Inflammatory macrophage (primary cell): Measurements from ENCODE around the gene GPHB5.
"Not testable (repeated sequence)": the region's sequence is repeated elsewhere in the genome, so short reads cannot be mapped to it uniquely, and the experiment has no call there.

Experiments used
- DNase-seq, 2 donors: peaks; one replicate each; pipeline ENCODE4 v3.0.0-alpha.2; 2020 to 2022

The GPHB5 gene

DNA sequence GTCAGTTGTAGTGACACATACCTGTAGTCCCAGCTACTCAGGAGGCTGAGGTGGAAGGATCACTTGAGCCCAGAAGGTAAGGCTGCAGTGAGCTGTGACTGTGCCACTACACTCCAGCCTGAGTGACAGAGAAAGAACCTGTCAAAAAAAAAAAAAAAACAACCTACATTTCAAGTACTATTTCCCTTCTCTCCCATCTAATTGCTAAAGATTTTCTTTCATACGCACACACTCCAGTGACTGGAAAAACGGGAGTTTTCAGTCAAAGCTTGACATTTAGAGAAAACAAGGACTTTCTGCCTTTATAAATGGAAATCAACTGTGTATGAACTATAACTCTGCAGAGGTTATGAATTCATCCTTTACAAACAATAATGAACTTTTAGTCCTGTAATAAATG, 25.9 kb downstream of the GPHB5 start:
- DNase-seq: no peak

DNA sequence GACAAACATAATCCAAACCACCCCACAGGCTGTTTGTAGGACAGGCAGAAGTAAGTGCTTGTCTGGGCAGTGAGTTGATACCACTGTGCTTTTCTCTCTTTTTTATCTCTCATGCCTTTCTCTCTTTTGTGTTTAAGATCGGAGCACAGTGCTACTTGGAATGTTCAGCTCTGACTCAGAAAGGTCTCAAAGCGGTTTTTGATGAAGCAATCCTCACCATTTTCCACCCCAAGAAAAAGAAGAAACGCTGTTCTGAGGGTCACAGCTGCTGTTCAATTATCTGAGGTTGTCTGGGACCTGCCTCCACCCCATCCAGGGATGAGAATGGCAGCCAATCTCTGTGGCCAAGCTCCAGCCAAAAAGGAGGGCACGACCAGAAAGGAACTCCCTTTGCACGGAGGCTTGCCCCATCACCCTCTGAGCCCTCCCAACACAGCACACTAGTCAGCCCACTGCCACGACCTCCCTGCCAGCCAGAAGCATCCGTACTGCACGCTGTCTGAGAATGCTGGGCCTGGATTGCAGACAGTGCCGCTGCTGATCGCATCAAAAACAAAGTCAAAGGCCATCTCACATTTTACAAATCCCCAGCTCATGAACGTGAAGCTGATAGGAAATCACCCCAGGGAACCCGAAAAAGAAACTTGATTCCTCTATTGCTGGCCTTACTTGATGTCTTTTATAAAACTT, 27.8 kb downstream of the GPHB5 start:
- DNase-seq: no peak

DNA sequence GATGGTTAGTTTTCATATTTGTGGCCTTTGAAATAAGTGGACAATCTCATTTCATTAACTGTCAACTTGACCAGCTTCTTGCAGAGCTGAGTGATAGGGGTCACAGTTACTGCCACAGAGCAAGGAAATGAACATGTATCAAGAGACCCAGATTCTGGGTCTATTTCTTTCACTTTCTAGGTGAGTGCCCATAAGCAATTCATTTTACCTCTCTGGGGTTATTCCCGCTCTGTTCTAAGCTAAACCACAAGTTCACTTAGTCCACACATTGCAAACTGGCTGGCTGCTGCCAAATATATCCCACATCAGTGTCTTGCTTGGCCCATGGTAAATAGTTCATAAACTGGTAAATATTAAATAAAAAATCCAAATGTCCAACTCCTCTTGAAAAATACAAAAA, 29.9 kb downstream of the GPHB5 start:
- DNase-seq: no peak

DNA sequence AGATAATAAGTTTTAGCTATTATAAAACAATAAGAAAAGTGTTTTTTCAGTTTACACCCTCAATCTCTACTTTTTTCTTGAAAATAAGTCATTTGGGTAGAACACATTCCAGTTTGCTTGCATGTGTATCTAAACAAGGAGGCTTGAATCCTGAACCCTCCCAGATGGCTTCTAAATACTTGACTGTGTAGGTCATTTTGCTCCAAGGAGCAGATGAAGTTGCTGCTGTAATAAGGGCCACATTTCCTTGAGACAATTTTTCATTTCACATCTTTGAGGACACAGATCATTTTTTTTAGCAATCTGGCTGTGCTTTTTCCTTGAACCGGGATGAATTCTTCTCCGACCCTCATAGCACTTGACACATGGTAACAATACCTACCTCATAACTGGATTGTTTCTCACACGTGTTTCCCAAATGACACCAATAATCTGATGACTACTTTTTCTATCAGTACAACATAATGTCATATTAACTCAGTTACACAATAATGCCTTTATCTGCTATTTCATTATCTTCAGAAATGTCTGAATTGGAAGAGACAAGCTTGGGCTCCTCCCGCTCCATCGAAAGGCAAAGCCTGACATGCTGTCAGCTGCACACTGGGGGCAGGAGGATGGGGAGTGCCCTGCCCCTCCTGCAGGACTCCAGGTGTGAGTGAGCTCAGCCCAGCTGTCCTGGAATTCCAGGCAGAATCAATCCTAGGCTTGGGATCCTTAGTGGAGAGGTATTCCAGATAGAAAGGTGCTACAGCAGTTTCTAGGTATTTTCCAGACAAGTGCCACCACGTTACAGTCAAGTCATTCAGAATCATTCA, 30.9 kb downstream of the GPHB5 start:
- DNase-seq: no peak

DNA sequence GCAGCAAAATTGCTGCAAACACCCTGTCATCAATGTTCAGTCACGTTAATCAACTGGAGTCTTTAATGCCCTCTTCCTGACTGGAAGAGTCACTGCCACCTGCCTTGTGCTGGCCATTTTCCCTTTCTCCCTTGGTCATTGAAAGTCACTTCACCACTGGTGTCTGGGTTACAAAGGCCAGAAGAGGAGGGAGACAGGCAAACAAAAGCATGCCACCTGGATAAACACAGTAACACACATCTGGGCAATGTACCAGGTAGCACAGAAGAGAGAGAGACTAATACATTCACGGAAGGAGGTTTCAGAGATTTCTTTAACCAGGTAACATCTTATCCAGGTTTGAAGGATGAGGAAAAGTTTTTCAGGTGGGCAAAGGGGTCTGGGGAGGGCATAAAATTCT, 32.7 kb downstream of the GPHB5 start:
- no peak for DNase-seq

DNA sequence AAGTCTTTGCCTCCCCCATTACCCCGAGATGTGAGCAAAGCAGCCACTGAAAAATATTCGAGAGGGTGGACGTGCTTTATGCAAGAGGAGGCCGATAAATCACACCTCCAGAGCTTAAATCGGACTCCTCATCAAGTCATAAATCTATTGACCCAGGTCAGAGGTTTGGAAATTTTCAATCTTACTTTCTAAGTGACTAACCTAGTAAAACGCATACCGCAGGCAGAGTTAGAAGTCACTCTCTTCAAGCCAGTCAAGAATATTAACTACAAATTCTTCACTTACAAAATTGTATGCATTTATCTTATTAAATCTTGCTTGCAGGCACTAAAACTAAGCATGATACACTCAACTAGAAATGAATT, 34.9 kb downstream of the GPHB5 start:
- DNase-seq: no peak

DNA sequence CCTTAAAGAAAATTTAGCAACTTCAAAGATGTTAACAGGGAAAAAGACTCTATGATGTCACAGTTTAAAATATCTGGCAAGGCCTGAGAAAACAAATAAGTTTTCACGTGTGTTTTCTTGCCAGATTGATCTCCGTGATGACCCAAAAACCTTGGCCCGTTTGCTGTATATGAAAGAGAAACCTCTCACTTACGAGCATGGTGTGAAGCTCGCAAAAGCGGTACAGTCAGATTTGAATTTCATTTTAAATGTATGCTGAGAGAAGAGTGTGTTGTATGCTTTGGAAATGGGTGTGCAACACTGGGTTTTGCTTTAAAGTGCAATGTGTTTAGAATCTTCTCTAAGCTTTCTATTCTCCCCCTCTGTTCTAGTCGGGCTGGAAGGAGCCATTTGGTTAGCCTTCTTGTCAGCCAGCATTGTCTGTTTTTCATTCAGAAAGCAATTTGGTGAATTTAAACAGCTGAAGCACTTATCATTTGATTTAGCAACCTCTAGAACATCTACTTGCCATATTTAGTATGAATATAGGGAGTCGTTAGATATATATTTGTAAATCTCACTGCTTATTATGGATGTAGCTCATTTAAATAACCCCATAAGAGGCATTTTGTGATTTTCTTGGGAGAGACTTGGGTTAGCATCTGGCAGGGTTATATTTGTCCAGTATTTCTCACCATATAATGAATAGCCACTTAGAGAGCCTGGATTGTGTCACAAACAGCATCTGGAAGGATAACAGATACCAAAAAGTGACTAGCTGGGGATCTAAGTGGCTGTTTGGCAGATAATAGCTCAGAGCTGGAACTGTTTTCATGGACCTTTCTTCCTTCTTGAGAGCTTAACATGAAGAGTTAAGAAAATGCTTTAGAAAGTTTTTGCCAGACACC, 35.5 kb downstream of the GPHB5 start:
- DNase-seq: no peak

DNA sequence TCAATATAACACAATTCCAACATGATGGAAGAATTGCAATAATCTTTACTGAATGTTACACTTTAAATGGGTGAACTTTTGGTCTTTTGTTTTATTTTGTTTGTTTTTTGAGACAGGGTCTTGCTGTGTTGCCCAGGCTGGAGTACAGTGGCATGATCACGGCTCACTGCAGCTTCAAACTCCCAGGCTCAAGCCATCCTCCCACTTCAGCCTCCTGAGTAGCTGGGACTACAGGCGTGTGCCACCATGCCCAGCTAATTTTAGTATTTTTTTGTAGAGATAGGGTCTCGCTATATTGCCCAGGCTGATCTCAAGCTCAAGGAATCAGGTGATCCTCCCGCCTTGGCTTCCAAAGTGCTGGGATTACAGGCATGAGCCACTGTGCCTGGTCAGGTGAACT, 38.8 kb downstream of the GPHB5 start:
- DNase-seq: not testable (repeated sequence)

DNA sequence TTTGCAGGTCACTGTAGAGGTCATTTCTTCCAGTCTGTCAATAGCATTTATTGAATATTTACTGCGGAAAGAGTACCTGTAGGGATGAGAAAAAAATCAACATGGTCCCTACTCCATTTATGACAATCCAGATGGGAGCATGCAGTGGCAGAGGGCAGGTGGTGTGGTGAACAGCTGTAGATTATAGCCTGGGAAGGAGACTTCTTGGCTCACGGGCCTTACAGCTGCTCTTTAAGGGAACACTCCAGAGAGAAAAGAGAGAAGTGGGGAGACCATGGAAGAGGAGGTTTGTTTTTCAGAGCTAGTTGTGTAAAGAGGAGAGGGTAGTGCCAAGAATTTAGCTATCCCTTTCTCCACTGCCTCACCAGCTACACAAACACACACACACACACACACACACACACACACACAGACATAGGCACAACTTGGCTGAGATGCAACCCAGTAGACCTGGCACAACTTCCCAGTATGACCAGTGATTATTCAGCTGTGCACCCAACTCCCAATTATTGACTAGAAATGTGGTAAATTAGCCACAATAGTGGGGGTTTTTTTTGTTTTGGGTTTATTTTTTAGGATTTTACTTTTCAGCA, 41.0 kb downstream of the GPHB5 start:
- no peak for DNase-seq

DNA sequence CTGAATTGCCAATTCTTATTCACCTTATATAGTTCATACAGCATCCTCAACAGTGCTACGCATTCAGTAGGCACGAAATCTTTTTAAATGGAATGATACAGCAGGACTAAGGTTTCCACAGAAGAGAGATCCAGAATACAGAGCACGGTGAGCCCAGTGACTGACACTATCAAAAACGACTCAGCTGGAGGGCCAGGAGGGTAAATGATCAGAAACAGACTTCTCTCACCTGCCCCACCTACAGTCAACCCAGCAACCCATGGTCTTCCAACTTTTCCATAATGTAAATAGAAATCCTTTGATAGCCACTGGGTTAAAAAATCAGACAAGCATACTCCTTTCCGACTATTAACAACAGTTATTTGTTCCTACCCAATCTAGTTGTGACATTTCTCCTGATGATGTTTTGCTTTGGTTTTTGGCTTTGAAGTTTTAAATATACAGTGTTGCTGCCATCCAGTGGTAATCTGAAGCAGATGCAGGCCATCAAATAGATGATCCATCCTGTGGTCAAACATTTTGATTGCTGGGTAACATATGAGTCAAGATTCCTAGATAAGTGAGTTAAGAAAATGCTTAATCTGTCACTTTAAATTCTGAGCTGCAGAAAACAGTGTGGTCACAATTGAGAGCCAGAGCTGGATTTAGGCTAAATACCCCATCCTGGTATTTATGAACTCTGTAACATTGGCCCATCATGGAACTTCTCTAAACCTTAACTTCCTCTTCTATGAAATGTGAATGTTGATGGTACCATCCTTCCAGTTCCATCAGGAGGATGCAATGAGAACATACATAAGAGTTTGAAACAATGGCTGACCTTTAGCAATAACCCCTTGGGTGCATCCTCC, 42.0 kb downstream of the GPHB5 start:
- peak; percentile 4 to 25 for DNase-seq

DNA sequence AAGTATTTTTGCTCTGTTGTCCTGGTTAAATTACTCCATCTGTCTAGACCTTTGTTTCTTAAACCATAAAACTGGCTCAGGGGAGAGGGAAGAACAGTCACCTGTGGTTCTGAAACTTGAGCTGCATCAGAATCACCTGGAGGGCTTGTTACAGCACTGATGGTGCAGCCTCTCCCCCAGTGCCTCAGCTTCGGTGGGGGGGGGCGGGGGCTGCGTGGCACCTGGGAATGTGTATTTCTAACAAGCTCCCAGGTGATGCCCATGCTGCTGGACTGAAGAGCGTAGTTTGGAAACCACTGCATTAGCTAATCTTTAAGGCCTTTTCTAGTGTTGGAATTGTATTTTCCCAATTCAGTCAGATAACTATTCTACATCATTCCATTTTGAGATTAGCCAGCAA, 42.7 kb downstream of the GPHB5 start:
- no peak for DNase-seq

DNA sequence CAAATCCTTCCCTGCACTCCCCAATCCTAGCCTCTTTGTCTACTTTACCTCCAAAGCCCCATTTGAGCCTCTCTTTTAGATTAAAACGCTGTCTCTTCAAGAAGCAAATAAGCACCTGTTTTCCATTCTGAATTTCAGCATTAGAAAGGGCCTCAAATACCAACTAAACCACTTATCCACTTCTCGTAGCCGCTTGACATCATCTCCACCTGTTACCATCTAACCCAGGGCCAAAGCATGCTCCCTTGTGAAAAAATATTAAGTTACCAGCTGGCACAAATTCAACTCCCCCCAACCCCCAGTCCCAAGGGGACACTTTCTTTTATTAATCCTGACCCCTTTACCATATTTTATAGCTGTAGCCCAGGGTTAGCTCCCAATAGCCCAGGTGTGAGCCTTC, 43.1 kb downstream of the GPHB5 start:
- no peak for DNase-seq

DNA sequence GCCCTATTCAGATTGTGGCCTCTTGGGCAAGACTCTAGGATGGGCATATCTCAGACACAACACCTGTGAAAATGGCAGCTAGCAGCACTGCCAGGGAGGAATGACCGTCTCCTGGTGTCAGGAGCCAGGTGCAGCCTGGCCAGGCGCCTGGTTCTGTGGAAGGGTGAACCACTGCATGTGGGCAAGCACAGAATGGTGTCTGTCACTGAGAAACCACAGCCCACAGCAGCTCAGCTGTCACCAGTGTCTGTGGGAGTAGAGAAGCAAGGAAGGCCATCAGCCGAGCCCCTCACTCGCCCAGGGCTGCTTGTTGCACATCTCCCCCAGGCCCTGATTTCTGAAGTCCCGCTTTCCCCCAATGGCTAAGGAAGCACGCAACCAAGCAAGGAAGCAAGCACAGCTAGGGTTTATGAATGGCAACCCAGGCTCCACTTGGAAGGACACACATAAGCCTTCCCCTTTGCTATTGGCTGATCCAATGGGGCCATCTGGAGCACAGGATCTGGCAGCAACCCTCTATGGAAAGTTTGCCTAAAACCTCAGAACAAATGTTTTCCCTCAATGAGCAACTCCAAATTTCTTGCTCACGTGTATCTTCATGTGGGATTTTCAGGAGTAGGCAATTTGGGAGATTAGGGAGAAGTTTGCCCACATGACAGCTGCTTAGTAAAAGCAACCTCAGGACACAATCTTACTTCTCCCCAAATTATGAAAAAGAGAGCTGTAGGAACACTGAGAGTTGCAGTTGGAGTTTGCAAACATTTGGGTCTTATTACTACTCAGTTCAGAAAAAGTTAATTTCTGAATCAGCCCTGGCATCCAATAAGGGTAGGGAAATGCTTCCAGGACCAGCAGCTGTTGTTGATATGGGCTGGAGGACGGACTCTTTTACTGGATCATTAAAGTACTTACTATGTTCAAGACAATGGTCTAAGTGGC, 44.7 kb downstream of the GPHB5 start:
- DNase-seq: no peak

DNA sequence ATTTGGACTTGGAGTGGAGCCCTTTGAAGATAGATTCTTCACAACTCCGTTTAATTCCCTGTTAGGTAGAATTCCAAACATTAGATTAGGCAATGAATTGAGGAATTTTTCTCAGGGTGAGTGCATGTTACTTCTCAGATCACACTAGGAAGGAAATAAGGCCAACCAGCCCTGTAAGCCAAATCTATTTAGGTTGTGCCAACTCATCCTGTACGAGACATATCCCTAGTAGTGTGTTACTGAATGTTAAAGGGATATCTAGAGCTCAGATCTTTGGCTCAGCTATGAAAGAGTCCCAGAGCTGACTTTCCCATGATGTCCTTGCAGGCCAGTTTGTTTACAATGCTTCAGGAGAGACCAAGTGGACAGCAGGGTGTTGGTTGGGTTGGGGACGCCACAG, 45.6 kb downstream of the GPHB5 start:
- DNase-seq: no peak

DNA sequence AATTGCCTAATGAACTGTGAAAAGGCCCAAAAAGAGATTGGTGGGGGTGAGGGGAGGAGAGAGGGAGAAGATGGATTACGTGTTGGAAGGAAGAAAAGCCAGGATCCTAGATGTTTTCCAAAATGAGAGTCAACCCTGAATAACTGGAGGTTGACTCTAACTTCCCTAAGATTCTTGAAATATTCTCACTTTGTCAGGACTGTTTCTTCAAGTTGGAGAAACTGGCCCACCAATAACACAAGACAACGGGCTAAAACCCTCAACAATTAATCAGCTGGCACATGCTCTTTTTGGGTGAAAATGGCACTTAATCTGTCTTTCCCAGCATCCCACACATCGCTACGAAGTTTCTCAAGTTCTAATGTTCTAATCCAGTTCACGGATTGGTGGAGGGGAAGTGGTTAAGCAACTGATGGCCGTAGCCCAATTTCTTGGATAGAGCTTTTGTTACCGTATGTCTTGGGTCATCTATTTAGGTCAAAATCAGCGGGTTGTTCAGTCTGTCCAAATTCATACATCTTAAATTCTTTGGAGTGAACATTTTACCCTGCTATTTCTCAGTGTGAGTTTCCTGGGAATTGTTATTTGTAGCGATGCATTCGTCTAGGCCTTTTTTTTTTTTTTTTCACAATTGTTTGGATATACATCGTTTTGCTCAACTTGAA, 49.0 kb downstream of the GPHB5 start:
- no peak for DNase-seq

DNA sequence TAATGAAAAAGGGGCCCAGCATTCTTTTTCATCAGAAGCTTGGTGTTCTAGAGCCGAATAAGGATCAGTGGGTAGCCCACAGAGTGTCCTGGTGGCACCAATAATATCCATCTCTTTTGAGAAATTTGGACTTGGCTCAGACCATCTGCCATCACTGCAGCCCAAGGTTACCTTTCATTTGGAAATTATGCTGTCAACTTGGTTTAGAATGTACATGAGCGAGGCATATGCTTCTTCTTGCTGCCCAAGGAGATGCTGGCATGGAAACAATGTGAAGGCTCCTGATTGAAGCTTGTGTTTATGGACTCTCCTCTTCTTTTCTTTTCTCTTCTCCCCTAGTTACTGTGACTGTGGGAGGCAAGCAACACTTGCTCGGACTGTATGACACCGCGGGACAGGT, 50.0 kb downstream of the GPHB5 start:
- no peak for DNase-seq

DNA sequence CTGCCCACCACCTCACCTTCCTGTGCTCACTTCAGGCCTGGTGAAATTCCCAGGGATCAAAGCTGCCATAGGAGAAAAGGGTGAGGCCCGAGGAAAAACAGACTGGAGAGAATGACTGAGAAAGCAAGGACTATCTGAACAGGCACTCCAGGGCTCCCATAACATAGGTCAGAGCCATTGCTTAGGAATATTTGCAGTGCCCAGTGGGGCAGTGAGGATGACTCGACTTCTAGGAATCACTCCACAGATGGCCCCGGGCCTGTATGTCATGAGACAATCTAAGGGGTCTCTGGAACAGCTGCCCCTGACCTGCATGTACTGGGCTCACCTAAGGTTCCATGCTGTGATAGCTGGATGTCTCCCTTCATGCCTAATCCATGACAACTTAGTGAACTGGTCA, 51.6 kb downstream of the GPHB5 start:
- DNase-seq: no peak

DNA sequence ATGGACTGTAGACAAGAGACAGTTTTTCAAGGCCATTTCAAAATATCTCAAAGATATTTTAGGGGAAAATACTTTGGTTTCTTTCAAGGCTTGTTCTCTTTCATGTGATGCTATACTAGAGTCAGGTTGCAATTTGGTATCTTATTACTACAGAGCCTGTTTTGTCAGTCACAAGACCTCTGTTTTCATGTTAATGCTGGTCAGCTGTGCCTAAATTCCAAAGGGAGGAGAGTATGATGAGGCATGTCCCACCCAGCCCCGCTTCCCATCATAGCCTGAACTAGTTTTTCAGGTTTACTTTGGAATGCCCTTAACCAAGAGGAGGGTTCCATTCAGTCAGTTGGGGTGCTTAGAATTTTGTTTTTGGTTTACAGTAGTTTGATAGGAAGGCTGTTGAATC, 52.6 kb downstream of the GPHB5 start:
- DNase-seq: no peak
